MG63 (cell line): ENCODE measurements around the gene MYOCD. TPM values are rescaled to one million over a fixed set of nuclear protein-coding genes. Genes with fewer than 3 reads are reported as not detected.

Experiments
- total RNA-seq: library from RNA; depleted of rRNA; stranded (reverse); fragments of >200 nt; shearing (Covaris generic); gene quantifications from 2 replicates; pipeline ENCODE4 v1.2.3, GENCODE V29; 2014; ENCODE audit warnings: low replicate concordance; rRNA removed

MYOCD gene
- total RNA-seq, 1 experiment from 2014 or later: not detected

Other genes with a start within 250 kb of the MYOCD start
- gene ARHGAP44, start 123.6 kb downstream of the MYOCD start, total RNA-seq: 1.2 and 2.8 TPM in 2 replicates